GM18526 (cell line): Measurements from ENCODE around the gene RYK.

ENCODE experiments used
- POLR2A ChIP-seq: IDR thresholded peaks from 3 replicates; pipeline ENCODE4 v1.6.1; 2011; ENCODE audit not compliant: insufficient read length; ENCODE audit errors: extremely low read depth

Gene RYK

DNA sequence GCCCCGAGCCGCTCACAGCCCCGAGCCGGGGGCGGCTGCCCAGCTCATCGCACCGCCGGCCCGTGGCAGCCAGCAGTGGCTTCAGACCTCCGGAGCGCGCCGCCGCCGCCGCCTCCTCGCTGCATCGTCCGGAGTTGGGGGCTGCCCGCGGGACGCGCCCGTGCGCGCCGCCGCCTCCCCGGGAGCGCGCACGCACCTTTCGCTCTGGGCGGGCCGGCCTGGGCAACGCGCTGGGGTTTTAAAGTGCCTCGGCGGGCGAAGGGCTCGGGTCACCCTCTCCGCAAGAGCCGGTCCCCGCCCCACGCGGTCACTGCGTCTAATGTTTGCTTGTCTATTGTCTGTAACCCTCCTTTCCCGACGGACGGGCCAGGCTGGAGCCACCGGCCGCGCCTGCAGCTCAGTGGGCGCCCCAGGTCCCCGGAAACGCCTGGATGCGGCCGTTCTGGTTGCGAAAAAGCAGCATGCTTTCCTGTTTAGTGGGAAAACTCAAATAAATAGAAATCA lies at the start of gene RYK:
Gene RYK (minus strand): TSS at position 143 of the 504 bp plus-strand sequence. CDS start 205 bp downstream, outside the sequence.
- TF ChIP-seq POLR2A, result peak; percentile 57

- TF ChIP-seq POLR2A, result no peak
Observed at GRCh38 chr3:134299888-134300206, 49.2 kb upstream of the RYK start.

- no peak for TF ChIP-seq POLR2A
Observed at GRCh38 chr3:134299185-134299887, 48.7 kb upstream of the RYK start.

GRCh38 chr3:134298249-134298648 lies 47.6 kb upstream of the RYK start:
- TF ChIP-seq POLR2A, result no peak

DNA sequence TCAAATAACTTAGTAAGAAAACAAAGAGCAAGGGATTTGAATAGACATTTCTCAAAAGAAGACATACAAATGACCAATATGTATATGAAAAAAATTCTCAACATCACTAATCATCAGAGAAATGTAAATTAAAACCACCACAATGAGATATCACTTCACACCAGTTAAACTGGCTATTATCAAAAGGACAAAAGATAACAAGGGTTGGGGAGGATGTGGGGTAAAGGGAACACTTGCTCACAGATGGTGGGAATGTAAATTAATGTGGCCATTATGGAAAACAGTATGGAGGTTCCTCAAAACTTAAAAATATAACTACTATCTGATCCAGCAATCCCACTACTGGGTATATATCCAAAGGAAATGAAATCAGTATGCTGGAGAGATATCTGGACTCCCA lies 46.0 kb upstream of the RYK start:
- TF ChIP-seq POLR2A, result no peak

GRCh38 chr3:134295930-134296329 lies 45.3 kb upstream of the RYK start:
- no peak for TF ChIP-seq POLR2A

- TF ChIP-seq POLR2A, result no peak
Observed at GRCh38 chr3:134294302-134295280, 43.9 kb upstream of the RYK start.

DNA sequence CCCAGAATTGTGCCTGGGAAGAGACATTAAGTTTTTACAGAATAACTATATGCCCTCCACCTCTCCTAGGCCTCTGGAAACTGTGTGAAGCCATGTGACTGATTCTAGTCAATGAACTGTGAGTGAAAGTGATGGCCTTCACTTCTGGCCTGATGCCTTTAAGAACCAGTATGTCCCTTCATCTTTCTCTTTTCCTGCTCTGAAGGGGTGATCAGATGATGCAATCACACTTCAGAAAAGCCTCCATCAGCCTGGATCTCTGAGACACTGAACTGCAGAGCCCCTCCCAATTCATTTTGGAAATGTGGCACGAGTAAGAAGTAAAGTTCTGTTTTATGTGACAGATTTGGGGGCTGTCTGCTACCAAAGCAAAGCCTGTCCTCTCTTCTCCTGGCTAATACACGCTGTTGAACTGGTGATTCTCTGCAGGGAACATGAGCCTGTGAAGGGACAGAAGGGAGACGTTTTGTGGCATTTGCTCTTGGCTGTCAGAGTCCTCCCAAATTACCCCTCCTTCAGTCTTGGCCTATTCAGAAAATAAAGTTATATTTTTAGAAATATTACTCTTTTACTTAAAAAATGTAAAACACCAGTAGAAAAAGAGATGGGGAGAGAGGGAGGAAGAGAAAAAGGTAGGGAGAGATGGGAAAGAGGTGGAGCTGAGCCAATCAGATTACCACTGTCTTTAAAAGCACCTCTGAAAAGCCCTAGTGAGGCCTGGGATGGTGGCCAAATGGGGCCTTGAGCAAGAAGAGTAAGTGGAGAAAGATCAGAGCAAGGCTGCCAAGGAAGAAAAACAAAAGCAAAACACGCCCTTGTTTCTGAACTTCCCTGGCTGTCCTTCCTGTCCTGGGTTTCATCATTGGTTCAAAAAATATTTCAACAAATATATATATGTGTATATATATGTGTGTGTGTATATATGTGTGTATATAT lies 40.9 kb upstream of the RYK start:
- TF ChIP-seq POLR2A, result no peak

GRCh38 chr3:134287512-134287911 lies 36.9 kb upstream of the RYK start:
- TF ChIP-seq POLR2A, result no peak

DNA sequence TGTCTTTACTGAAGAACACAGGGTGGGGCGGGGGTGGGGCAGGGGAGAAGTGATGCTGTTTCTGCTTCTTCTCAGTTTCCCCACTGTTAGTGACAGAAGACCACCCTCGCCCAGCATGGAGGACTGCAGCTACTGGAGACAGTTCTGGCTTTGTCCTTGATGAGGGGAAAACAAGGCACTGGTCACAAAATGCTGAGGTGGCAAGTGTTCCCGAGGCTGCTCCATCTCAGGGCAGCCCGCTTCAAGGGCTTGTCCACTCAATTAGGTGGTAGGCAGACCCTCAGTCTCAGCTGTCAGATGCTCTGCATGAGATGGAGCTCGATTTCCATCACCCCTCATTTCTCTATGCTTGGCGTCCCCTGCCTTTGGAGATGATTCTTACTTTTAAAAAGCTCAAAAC lies 33.8 kb upstream of the RYK start:
- no peak for TF ChIP-seq POLR2A

DNA sequence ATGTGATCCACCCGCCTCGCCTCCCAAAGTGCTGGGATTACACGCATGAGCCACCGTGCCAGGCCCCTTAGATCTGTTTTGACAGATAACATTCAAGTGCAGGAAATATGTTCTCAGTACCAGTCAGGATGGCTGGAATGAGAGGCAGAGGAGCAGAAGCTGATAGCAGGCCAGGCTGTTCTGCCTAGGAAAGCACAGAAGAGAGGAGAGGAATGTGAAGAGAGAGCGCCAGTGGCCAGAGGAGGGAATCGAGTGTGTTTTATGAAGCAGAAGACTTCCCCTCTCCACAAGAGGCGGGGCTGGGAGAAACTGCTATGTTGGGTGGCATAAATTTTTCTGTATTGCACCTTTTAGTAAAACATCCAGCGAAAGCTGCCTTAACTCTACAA lies 32.0 kb upstream of the RYK start:
- TF ChIP-seq POLR2A, result no peak

DNA sequence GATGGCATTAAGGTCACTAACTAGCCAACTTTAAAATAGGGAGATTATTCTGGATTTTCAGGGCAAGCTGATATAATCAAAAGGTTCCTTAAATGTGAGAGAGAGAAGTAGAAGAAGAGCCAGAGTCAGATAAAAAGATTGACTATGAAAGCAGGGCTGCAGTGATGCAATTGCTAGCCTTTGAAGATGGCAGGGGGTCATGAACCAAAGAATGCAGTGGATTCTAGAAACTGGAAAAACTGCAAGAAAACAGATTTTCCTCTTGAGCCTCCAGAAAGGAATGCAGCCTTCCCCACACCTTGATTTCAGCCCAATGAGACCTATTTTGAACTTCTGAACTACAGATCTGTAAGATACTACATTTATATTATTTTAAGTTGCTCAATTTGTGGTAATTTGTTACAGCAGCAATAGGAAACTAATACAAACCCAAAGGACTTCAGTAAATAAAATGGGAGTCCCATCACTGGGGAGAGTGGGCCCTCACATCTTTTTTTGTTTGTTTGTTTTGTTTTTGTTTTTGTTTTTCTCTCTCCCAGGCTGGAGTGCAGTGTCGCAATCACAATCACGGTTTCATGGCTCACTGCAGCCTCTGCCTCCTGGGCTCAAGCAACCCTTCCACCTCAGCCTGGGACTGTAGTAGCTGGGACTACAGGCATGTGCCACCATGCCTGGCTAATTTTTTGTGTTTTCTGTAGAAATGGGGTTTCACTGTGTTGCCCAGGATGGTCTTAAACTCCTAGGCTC lies 31.4 kb upstream of the RYK start:
- no peak for TF ChIP-seq POLR2A

- TF ChIP-seq POLR2A, result no peak
Observed at GRCh38 chr3:134279466-134279865, 28.8 kb upstream of the RYK start.

DNA sequence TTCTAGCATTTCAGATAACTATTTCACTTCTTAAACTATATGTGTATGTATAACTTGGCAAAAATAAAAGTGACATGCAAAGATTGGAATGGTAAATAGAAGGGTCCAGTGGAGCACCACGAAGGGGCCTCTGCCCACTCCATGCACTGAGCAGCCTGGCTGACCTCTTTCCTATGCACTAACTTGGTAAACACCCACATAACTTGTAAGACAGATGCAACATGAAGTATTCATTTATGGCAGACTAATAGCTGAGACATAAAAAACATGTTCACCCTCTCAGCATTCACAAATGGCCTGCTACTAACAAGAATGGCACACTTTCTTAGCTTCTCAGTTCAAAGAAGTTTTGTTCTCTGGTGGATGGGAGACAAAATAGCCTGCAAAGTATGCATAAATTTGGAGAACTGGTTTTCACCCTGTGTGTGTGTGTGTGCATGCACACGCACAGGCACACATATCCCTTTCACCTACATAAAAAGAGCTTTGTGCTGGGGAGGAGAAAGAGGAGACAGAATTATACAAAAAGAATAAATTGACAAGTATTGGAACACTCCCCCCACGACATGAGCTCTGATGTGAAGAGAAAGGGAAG lies 26.5 kb upstream of the RYK start:
- no peak for TF ChIP-seq POLR2A
